ENCODE results near the gene RAB1B. TPM values are rescaled to one million over a fixed set of nuclear protein-coding genes. Genes with fewer than 3 reads are reported as not detected.

Gene RAB1B
- total RNA-seq: 35.8 TPM

GRCh38 chr11:66268244-66268951 lies at the start of gene RAB1B:
Gene RAB1B, plus strand, starts transcription at chr11:66268639. Its CDS starts 41 bp downstream, at chr11:66268680.

GRCh38 chr11:66277471-66278362 lies 9.3 kb downstream of the RAB1B start, which contains the start of gene CNIH2:
Gene CNIH2, plus strand, starts transcription at chr11:66278175. Its CDS starts 282 bp downstream, at chr11:66278457.

GRCh38 chr11:66288671-66289547 lies 20.5 kb downstream of the RAB1B start, which contains the start of gene YIF1A:
Gene YIF1A, minus strand, starts transcription at chr11:66289143. Its CDS starts 158 bp downstream, at chr11:66288985.

GRCh38 chr11:66291706-66292542 lies 23.5 kb downstream of the RAB1B start, which contains the start of gene TMEM151A:
Gene TMEM151A, plus strand, starts transcription at chr11:66291894. Its CDS starts 120 bp downstream, at chr11:66292014.

GRCh38 chr11:66316849-66317251 lies 48.4 kb downstream of the RAB1B start, which contains the start of gene CD248:
Gene CD248, minus strand, starts transcription at chr11:66317044. Its CDS starts 17 bp downstream, at chr11:66317027.

Other genes with a start within 250 kb of the RAB1B start
- gene CATSPER1, start 242.2 kb upstream of the RAB1B start, total RNA-seq: not detected
- 15.5 TPM for gene GAL3ST3, start 219.5 kb upstream of the RAB1B start, total RNA-seq
- 104 TPM for gene SF3B2, start 216.3 kb upstream of the RAB1B start, total RNA-seq
- 57.9 TPM for gene PACS1, start 198.4 kb upstream of the RAB1B start, total RNA-seq
- gene KLC2, start 10.9 kb upstream of the RAB1B start, total RNA-seq: 34.6 TPM
- gene CNIH2, start 9.5 kb downstream of the RAB1B start, total RNA-seq: 94.8 TPM
- 27.7 TPM for gene YIF1A, start 20.5 kb downstream of the RAB1B start, total RNA-seq
- gene TMEM151A, start 23.3 kb downstream of the RAB1B start, total RNA-seq: 23.5 TPM
- 1.6 TPM for gene CD248, start 48.4 kb downstream of the RAB1B start, total RNA-seq
- gene RIN1, start 67.8 kb downstream of the RAB1B start, total RNA-seq: 1.4 TPM
- gene BRMS1, start 76.5 kb downstream of the RAB1B start, total RNA-seq: 10.6 TPM
- 117 TPM for gene B4GAT1, start 79.0 kb downstream of the RAB1B start, total RNA-seq
- 2.1 TPM for gene SLC29A2, start 103.1 kb downstream of the RAB1B start, total RNA-seq
- 1.6 TPM for gene NPAS4, start 152.4 kb downstream of the RAB1B start, total RNA-seq
- 19.4 TPM for gene MRPL11, start 170.2 kb downstream of the RAB1B start, total RNA-seq
- 15.0 TPM for gene PELI3, start 198.3 kb downstream of the RAB1B start, total RNA-seq
- 51.7 TPM for gene DPP3, start 211.8 kb downstream of the RAB1B start, total RNA-seq
- 58.8 TPM for gene BBS1, start 242.0 kb downstream of the RAB1B start, total RNA-seq